Measurements from ENCODE around the gene COLEC11.

DNA sequence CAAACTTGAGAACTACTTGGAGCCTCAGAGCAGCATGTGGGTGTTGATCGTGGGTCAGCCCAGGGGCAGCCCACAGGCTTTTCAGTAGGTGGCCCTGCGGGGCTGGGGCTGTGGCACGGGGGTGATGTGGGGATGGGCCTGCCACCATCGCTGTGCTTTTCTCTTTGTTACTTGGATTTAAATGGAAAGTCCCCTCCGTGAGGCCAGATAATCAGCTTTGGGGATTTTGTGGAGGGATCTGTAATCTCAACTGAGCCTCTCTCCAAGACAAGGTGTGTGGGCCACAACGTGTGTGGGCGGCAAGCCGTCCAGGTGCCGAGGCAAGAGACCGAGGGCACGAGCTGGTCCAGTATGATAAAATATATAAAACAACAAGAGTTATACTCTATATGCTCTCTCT is 16.7 kb downstream of the COLEC11 start:
- TF ChIP-seq POLR2A (IDR thresholded peaks at IDR 0.05; ENCODE audit: low read length) (no peak), GATA1 (IDR thresholded peaks at IDR 0.05; ENCODE audit: low read depth, low read length) (no peak)

Measured in erythroblast (primary cell).